ENCODE data around the gene OLFM3.

- no peak for TF ChIP-seq CTCF (IDR thresholded peaks at IDR 0.05; ENCODE audit: low read depth, low read length)
- no peak for TF ChIP-seq EZH2phosphoT487 (IDR thresholded peaks at IDR 0.05; ENCODE audit: low read depth)
These were observed 87.7 kb downstream of the OLFM3 start for GRCh38 chr1:101908980-101909379.
